Thyroid gland (tissue), 4 donors: ENCODE data around the gene MBL2.

Experiments used
- POLR2A ChIP-seq, 2 donors: fragments of 450-650 bp; IDR thresholded peaks; one replicate each; pipeline ENCODE4 v1.6.1; 2017; ENCODE audit warnings: antibody characterized with exemption in 2 of 2, mild to moderate bottlenecking in 2 of 2, moderate library complexity in 1 of 2
- TF ChIP-seq, protein P1 (sequence below), 6 experiments: fragments of 200-600 bp in 3 of 6; fragments of 450-650 bp in 3 of 6; sonication (generic) in 3 of 6; IDR thresholded peaks; one replicate each; pipeline ENCODE4 v1.5.1; 2016 to 2019; ENCODE audit warnings: antibody characterized with exemption in 6 of 6, mild to moderate bottlenecking in 2 of 6, inconsistent platforms in 1 of 6, moderate library complexity in 1 of 6

DNA sequence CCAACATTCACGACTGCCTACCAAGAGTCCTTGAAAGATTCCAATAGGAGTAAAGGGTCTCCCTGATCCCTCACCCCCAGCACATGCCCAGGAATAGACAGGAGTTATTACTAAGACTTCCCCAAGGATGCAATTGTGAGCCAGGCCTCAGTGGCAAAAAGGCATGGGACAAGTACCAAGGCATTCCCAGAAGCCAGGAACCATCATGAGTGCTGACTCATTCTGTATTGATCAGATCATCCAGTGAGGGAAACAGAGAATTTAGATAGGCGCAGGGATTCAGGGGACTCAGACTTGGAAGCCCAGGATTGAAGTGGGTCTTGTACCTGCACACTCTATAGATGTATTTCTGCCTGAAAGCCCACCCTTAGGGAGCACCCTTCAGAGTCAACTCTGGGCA lies 21.2 kb downstream of the MBL2 start:
- TF ChIP-seq, protein P1, sequence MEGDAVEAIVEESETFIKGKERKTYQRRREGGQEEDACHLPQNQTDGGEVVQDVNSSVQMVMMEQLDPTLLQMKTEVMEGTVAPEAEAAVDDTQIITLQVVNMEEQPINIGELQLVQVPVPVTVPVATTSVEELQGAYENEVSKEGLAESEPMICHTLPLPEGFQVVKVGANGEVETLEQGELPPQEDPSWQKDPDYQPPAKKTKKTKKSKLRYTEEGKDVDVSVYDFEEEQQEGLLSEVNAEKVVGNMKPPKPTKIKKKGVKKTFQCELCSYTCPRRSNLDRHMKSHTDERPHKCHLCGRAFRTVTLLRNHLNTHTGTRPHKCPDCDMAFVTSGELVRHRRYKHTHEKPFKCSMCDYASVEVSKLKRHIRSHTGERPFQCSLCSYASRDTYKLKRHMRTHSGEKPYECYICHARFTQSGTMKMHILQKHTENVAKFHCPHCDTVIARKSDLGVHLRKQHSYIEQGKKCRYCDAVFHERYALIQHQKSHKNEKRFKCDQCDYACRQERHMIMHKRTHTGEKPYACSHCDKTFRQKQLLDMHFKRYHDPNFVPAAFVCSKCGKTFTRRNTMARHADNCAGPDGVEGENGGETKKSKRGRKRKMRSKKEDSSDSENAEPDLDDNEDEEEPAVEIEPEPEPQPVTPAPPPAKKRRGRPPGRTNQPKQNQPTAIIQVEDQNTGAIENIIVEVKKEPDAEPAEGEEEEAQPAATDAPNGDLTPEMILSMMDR (IDR thresholded peaks at IDR 0.05) = no peak
- TF ChIP-seq POLR2A (IDR thresholded peaks at IDR 0.05) = no peak
